GM23338 (cell line): Measurements from ENCODE around the gene PSAPL1. TPM values are rescaled to one million over a fixed set of nuclear protein-coding genes. Genes with fewer than 3 reads are reported as not detected.

ENCODE experiments used
- ATAC-seq: fragments of 200-7000 bp; cut with Tn5 transposase; 3 replicates; pipeline ENCODE4 v1.9.1; 2020
- DNase-seq: peaks from one replicate; pipeline ENCODE4 v3.0.0-alpha.2; 2015; ENCODE audit warnings: low spot score
- H2AFZ ChIP-seq: fragments of 200-600 bp; sonication (generic); 2 replicates; pipeline ENCODE4 v1.8.0; 2016; ENCODE audit warnings: antibody characterized with exemption, mild to moderate bottlenecking, moderate library complexity
- H3F3A ChIP-seq: fragments of 200-600 bp; sonication (generic); replicated peaks from 2 replicates; pipeline ENCODE4 v1.8.0; 2017; ENCODE audit warnings: antibody characterized with exemption, mixed run types, low read depth
- H3K27ac ChIP-seq: fragments of 200-600 bp; sonication (generic); 2 replicates; pipeline ENCODE4 v1.6.1; 2016; ENCODE audit warnings: low read depth
- H3K27me3 ChIP-seq: fragments of 200-600 bp; sonication (generic); 2 replicates; pipeline ENCODE4 v1.8.0; 2016; ENCODE audit warnings: mild to moderate bottlenecking, mixed run types, moderate library complexity; ENCODE audit not compliant: insufficient read depth
- H3K36me3 ChIP-seq: fragments of 200-600 bp; sonication (generic); 2 replicates; pipeline ENCODE4 v1.8.0; 2016; ENCODE audit warnings: mild to moderate bottlenecking; ENCODE audit not compliant: insufficient read depth
- H3K4me1 ChIP-seq: fragments of 200-600 bp; sonication (generic); 2 replicates; pipeline ENCODE4 v1.8.0; 2016; ENCODE audit warnings: mild to moderate bottlenecking, moderate library complexity; ENCODE audit not compliant: insufficient read depth
- H3K4me2 ChIP-seq: fragments of 200-600 bp; sonication (generic); 2 replicates; pipeline ENCODE4 v1.7.1; 2017; ENCODE audit warnings: mixed run types
- H3K4me3 ChIP-seq: fragments of 200-600 bp; sonication (generic); 2 replicates; pipeline ENCODE4 v1.6.1; 2016; ENCODE audit warnings: mixed run types
- H3K79me2 ChIP-seq: fragments of 200-600 bp; sonication (generic); replicated peaks from 2 replicates; pipeline ENCODE4 v1.8.0; 2017; ENCODE audit warnings: mild to moderate bottlenecking; ENCODE audit not compliant: insufficient read depth
- H3K9me2 ChIP-seq: fragments of 200-600 bp; sonication (generic); 2 replicates; pipeline ENCODE4 v1.8.0; 2017; ENCODE audit not compliant: insufficient read depth
- H4K20me1 ChIP-seq: fragments of 200-600 bp; sonication (generic); replicated peaks from 2 replicates; pipeline ENCODE4 v1.8.0; 2017; ENCODE audit warnings: mild to moderate bottlenecking; ENCODE audit not compliant: insufficient read depth
- H3K27ac Mint-ChIP-seq: 2 replicates; pipeline ENCODE4 v1.8.0; 2020; ENCODE audit warnings: inconsistent platforms, mild to moderate bottlenecking, moderate library complexity, mixed read lengths
- H3K27me3 Mint-ChIP-seq: 3 replicates; pipeline ENCODE4 v1.8.0; 2022; ENCODE audit warnings: low read depth, mild to moderate bottlenecking, moderate library complexity, mixed read lengths, inconsistent platforms; ENCODE audit not compliant: insufficient read depth, poor library complexity
- H3K36me3 Mint-ChIP-seq: 3 replicates; pipeline ENCODE4 v1.8.0; 2021; ENCODE audit warnings: low read depth, mild to moderate bottlenecking, inconsistent platforms, moderate library complexity, mixed read lengths
- H3K4me1 Mint-ChIP-seq: 3 replicates; pipeline ENCODE4 v1.8.0; 2020; ENCODE audit warnings: mild to moderate bottlenecking, inconsistent platforms, mixed read lengths
- H3K4me3 Mint-ChIP-seq: 3 replicates; pipeline ENCODE4 v1.8.0; 2021; ENCODE audit warnings: moderate library complexity, mild to moderate bottlenecking, inconsistent platforms, mixed read lengths
- H3K9me3 Mint-ChIP-seq: 3 replicates; pipeline ENCODE4 v1.8.0; 2020; ENCODE audit warnings: moderate library complexity, mild to moderate bottlenecking, inconsistent platforms, mixed read lengths
- CREB1 ChIP-seq: fragments of 250-450 bp; sonication (Bioruptor Pico); IDR thresholded peaks from 2 replicates; pipeline ENCODE4 v1.5.0; 2020; ENCODE audit warnings: low read depth, mild to moderate bottlenecking, moderate library complexity
- EZH2phosphoT487 ChIP-seq: fragments of 200-600 bp; sonication (generic); IDR thresholded peaks from one replicate; pipeline ENCODE4 v1.8.1; 2018; ENCODE audit warnings: antibody characterized with exemption; ENCODE audit not compliant: unreplicated experiment
- JUNB ChIP-seq: IDR thresholded peaks from one replicate; pipeline ENCODE4 v1.6.1; 2016; ENCODE audit warnings: antibody characterized with exemption; ENCODE audit not compliant: unreplicated experiment
- POLR2AphosphoS5 ChIP-seq: IDR thresholded peaks from 2 replicates; pipeline ENCODE4 v1.6.1; 2016; ENCODE audit warnings: antibody characterized with exemption, low read depth
- ZNF114 ChIP-seq: fragments of 250-450 bp; sonication (Bioruptor Pico); IDR thresholded peaks from 2 replicates; pipeline ENCODE4 v1.5.0; 2020; ENCODE audit warnings: mild to moderate bottlenecking, moderate library complexity
- ZNF331 ChIP-seq: fragments of 250-450 bp; sonication (Bioruptor Pico); IDR thresholded peaks from 2 replicates; pipeline ENCODE4 v1.5.0; 2020; ENCODE audit warnings: low read depth, mild to moderate bottlenecking, moderate library complexity
- polyA plus RNA-seq: library from polyadenylated mRNA; unstranded; fragments of >200 nt; fragmentation: Nextera tagmentation; extraction: Ambion mirVana; gene quantifications from 2 replicates; pipeline ENCODE4 v1.2.1, GENCODE V29; 2016
- total RNA-seq: library from RNA; depleted of rRNA; stranded (reverse); fragments of >200 nt; shearing (Covaris generic); gene quantifications from 2 replicates; pipeline ENCODE4 v1.2.3, GENCODE V29; 2014
- TF ChIP-seq, protein P1 (sequence below): IDR thresholded peaks from one replicate; pipeline ENCODE4 v1.6.1; 2018; ENCODE audit warnings: antibody characterized with exemption; ENCODE audit not compliant: unreplicated experiment
- TF ChIP-seq, protein P2 (sequence below): IDR thresholded peaks from 2 replicates; pipeline ENCODE4 v1.6.1; 2016; ENCODE audit warnings: antibody characterized with exemption

The PSAPL1 gene
- total and polyA plus RNA-seq, 2 experiments from 2014 or later = not detected

DNA sequence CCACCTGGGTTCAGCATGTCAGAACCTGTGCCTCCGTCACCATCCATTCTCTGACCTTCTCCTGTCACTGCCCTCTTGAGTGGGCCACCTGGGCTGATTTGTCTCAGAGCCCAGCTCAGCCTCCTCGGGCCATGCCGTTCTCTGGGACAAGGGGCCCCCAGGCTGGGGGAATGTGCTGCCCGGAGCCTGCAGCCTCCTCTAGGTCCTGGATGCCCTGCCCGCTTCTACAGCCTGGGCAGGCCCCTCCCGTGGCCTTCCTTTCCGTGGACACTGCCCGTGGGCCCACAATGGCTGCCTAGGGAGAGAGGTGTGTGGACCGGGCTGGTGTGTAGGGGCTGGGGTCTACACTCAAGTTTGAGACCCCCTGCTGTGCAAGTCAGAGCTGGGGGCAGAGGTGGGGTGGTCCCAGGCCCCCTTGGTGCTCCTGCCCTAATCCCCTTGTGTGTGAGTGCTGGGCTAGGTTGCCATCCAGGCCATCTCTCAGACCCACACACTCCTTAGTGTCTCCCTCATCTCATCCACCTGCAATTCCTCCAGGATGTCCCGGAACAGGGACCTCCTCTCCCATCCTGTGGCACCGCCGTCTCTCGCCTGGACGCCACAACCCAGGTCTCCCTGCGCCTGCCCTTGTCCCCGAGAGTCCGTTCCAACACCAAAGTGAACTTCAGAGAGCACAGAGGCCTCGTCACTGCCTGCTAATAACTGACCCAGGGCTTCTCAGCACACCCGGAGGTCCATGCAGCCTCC, 12.4 kb downstream of the PSAPL1 start:
- no peaks in the 10 kb centered on the region for H3K4me1 ChIP-seq
- H3K36me3 Mint-ChIP-seq = 0 out of 3 replicates have a peak, but pooled peaks cover 2% of the 10 kb centered on the region
- no peak overlapping the region for H3K27ac ChIP-seq
- peaks cover 7% of the 10 kb centered on the region for H3K4me1 Mint-ChIP-seq
- no peaks in the 10 kb centered on the region for H3K36me3 ChIP-seq
- H4K20me1 ChIP-seq = no peaks in the 10 kb centered on the region
- H3K4me2 ChIP-seq = no peak overlapping the region
- no peak overlapping the region for H3K4me3 Mint-ChIP-seq
- no peak overlapping the region for H3K27ac Mint-ChIP-seq
- H3K27me3 Mint-ChIP-seq = peaks cover 21% of the 10 kb centered on the region
- peaks cover 11% of the 10 kb centered on the region for H3K9me3 Mint-ChIP-seq
- no peaks in the 10 kb centered on the region for H3F3A ChIP-seq
- H3K9me2 ChIP-seq = no peaks in the 10 kb centered on the region
- H3K27me3 ChIP-seq = 0 out of 2 replicates have a peak, but pooled peaks cover 2% of the 10 kb centered on the region
- no peak overlapping the region for H3K4me3 ChIP-seq
- DNase-seq (no peak), ATAC-seq (no peak)
- H3K79me2 ChIP-seq = no peaks in the 10 kb centered on the region
- TF ChIP-seq CREB1 = no peak
- TF ChIP-seq EZH2phosphoT487 = no peak
- no peak overlapping the region for H2AFZ ChIP-seq

DNA sequence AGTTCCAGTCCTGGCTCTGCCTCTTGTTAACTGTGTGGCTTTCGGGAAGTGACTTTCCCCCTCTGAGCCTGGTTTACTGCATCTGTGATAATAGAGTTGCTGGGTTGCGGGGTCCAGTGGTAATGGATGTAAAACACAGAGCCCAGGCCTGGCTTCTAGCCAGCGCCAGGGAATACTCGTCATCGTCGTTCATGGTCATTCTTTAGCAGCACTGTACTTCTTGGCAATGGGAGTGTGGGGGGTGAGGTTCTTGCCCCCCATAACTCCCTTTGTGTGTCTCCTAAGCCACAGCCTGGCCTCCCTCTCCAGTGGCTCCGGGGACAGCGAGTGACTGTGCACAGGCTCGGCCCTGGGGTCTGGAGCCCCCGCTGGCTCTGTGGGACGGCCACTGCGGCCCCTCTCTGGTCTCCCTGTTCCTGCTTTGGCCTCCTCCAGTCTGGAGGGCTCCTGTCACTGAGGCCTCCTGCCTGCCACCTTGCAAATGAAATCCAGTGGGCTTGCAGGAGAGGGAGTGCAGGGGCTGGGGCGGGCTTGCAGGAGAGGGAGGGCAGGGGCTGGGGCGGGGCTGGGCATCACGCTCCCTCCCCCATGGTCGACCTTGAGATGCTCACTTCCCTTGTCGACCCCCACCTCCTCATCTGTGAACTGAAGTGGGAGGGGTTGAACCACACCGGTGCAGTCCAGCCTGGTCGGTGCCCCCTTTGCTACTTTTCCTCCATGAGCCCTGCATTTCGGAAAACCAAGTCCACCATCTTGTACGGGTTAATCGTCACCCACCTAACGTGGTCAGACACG, 13.2 kb downstream of the PSAPL1 start:
- no peaks in the 10 kb centered on the region for H3K4me1 ChIP-seq
- no peaks in the 10 kb centered on the region for H3K79me2 ChIP-seq
- H4K20me1 ChIP-seq = no peaks in the 10 kb centered on the region
- ATAC-seq (no peak), DNase-seq (no peak)
- Mint-ChIP-seq H3K36me3 (0 out of 3 replicates have a peak, but pooled peaks cover 2% of the 10 kb centered on the region), H3K27ac (no peak overlapping the region), H3K27me3 (peaks cover 25% of the 10 kb centered on the region), H3K4me3 (no peak overlapping the region), H3K9me3 (peaks cover 11% of the 10 kb centered on the region), H3K4me1 (no peaks in the 10 kb centered on the region; the same call in 2 of the 3 replicates)
- H3K9me2 ChIP-seq = no peaks in the 10 kb centered on the region
- H3K4me3 ChIP-seq = no peak overlapping the region
- H3K27me3 ChIP-seq = peaks cover 2% of the 10 kb centered on the region; the same call in 1 of the 2 replicates
- H3K4me2 ChIP-seq = no peak overlapping the region
- H3K36me3 ChIP-seq = no peaks in the 10 kb centered on the region
- no peak for TF ChIP-seq CREB1
- no peak overlapping the region for H2AFZ ChIP-seq
- H3K27ac ChIP-seq = no peak overlapping the region
- no peaks in the 10 kb centered on the region for H3F3A ChIP-seq

DNA sequence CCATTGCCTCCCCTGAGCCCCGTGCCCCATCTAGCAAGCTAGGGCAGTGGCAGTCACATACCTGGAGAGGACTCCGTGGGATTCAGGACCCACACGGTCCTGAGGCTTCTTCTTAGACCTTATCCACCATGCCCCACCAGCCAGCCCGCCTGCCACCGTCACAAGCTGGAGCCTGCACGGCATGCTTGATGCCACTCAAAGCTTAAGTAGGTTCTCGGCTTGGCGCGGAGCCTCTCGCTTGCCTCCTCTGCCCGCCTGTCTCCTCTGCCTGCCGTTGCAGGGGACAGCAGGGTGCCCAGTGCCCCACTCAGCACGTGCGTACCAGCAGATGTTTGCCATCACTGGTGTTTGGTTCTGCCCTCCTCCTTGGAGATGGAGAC, 14.1 kb downstream of the PSAPL1 start:
- Mint-ChIP-seq H3K9me3 (peaks cover 11% of the 10 kb centered on the region), H3K36me3 (0 out of 3 replicates have a peak, but pooled peaks cover 2% of the 10 kb centered on the region), H3K4me3 (no peak overlapping the region), H3K27ac (no peak overlapping the region), H3K4me1 (peaks cover 5% of the 10 kb centered on the region), H3K27me3 (peaks cover 33% of the 10 kb centered on the region)
- ATAC-seq (no peak), DNase-seq (no peak)
- H3K27me3 ChIP-seq = peaks cover 11% of the 10 kb centered on the region
- H2AFZ ChIP-seq = no peak overlapping the region
- no peaks in the 10 kb centered on the region for H4K20me1 ChIP-seq
- no peaks in the 10 kb centered on the region for H3K79me2 ChIP-seq
- no peaks in the 10 kb centered on the region for H3F3A ChIP-seq
- no peak overlapping the region for H3K4me2 ChIP-seq
- no peaks in the 10 kb centered on the region for H3K36me3 ChIP-seq
- no peak overlapping the region for H3K4me3 ChIP-seq
- H3K9me2 ChIP-seq = no peaks in the 10 kb centered on the region
- H3K27ac ChIP-seq = no peak overlapping the region
- no peaks in the 10 kb centered on the region for H3K4me1 ChIP-seq
- TF ChIP-seq, protein P1, sequence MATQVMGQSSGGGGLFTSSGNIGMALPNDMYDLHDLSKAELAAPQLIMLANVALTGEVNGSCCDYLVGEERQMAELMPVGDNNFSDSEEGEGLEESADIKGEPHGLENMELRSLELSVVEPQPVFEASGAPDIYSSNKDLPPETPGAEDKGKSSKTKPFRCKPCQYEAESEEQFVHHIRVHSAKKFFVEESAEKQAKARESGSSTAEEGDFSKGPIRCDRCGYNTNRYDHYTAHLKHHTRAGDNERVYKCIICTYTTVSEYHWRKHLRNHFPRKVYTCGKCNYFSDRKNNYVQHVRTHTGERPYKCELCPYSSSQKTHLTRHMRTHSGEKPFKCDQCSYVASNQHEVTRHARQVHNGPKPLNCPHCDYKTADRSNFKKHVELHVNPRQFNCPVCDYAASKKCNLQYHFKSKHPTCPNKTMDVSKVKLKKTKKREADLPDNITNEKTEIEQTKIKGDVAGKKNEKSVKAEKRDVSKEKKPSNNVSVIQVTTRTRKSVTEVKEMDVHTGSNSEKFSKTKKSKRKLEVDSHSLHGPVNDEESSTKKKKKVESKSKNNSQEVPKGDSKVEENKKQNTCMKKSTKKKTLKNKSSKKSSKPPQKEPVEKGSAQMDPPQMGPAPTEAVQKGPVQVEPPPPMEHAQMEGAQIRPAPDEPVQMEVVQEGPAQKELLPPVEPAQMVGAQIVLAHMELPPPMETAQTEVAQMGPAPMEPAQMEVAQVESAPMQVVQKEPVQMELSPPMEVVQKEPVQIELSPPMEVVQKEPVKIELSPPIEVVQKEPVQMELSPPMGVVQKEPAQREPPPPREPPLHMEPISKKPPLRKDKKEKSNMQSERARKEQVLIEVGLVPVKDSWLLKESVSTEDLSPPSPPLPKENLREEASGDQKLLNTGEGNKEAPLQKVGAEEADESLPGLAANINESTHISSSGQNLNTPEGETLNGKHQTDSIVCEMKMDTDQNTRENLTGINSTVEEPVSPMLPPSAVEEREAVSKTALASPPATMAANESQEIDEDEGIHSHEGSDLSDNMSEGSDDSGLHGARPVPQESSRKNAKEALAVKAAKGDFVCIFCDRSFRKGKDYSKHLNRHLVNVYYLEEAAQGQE = no peak
- TF ChIP-seq POLR2AphosphoS5 = no peak
- no peak for TF ChIP-seq JUNB
- no peak for TF ChIP-seq ZNF331
- TF ChIP-seq ZNF114 (CRISPR knock-in tag) = no peak
- TF ChIP-seq, protein P2, sequence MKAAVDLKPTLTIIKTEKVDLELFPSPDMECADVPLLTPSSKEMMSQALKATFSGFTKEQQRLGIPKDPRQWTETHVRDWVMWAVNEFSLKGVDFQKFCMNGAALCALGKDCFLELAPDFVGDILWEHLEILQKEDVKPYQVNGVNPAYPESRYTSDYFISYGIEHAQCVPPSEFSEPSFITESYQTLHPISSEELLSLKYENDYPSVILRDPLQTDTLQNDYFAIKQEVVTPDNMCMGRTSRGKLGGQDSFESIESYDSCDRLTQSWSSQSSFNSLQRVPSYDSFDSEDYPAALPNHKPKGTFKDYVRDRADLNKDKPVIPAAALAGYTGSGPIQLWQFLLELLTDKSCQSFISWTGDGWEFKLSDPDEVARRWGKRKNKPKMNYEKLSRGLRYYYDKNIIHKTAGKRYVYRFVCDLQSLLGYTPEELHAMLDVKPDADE = no peak
